SU-DHL-6 (cell line): ENCODE measurements around the gene ACER3.

ENCODE experiments used
- H2AFZ ChIP-seq: fragments of 200-600 bp; sonication (generic); 2 replicates; pipeline ENCODE4 v1.6.1; 2014; ENCODE audit warnings: low read depth, mild to moderate bottlenecking, moderate library complexity, mixed read lengths, antibody characterized with exemption, low read length; ENCODE audit not compliant: severe bottlenecking
- H3F3A ChIP-seq: fragments of 200-600 bp; shearing (Covaris generic); 2 replicates; pipeline ENCODE4 v1.6.0; 2016; ENCODE audit warnings: antibody characterized with exemption, mild to moderate bottlenecking; ENCODE audit not compliant: insufficient read depth
- H3K27ac ChIP-seq: fragments of 200-600 bp; sonication (generic); 2 replicates; pipeline ENCODE4 v1.5.1; 2016; ENCODE audit warnings: low read depth, mild to moderate bottlenecking, low read length, moderate library complexity, mixed read lengths
- H3K27me3 ChIP-seq: fragments of 200-600 bp; sonication (generic), shearing (Covaris generic); 2 replicates; pipeline ENCODE4 v1.6.0; 2014; ENCODE audit warnings: mild to moderate bottlenecking, low read length
- H3K36me3 ChIP-seq: fragments of 200-600 bp; sonication (generic); 2 replicates; pipeline ENCODE4 v1.6.1; 2014; ENCODE audit warnings: mild to moderate bottlenecking, low read length, mixed read lengths
- H3K4me2 ChIP-seq: fragments of 300-600, 200-600 bp; shearing (Covaris generic), sonication (generic); 2 replicates; pipeline ENCODE4 v1.6.0; 2014; ENCODE audit warnings: low read length, low read depth, mild to moderate bottlenecking; ENCODE audit not compliant: poor library complexity, severe bottlenecking
- H3K4me3 ChIP-seq: fragments of 200-600 bp; sonication (generic); 2 replicates; pipeline ENCODE4 v1.5.1; 2014; ENCODE audit warnings: antibody characterized with exemption, low read length, mild to moderate bottlenecking, mixed read lengths; ENCODE audit not compliant: insufficient read depth, poor library complexity, severe bottlenecking
- H3K79me2 ChIP-seq: fragments of 200-600 bp; sonication (generic); 2 replicates; pipeline ENCODE4 v1.6.1; 2014; ENCODE audit warnings: mild to moderate bottlenecking, low read length, moderate library complexity; ENCODE audit not compliant: insufficient read depth
- H3K9ac ChIP-seq: fragments of 200-600 bp; sonication (generic); 2 replicates; pipeline ENCODE4 v1.7.0; 2014; ENCODE audit warnings: mild to moderate bottlenecking, low read length
- H3K9me2 ChIP-seq: fragments of 200-600 bp; sonication (generic); replicated peaks from 2 replicates; pipeline ENCODE4 v1.6.1; 2014; ENCODE audit warnings: low read length; ENCODE audit not compliant: insufficient read depth
- H3K9me3 ChIP-seq: fragments of 200-600 bp; sonication (generic); 2 replicates; pipeline ENCODE4 v1.6.1; 2014; ENCODE audit warnings: low read length, mixed read lengths; ENCODE audit not compliant: insufficient read depth
- H4K20me1 ChIP-seq: fragments of 200-600 bp; sonication (generic); 2 replicates; pipeline ENCODE4 v1.6.1; 2014; ENCODE audit warnings: low read depth, mild to moderate bottlenecking, antibody characterized with exemption, low read length, moderate library complexity, mixed read lengths
- EZH2phosphoT487 ChIP-seq: fragments of 200-600 bp; sonication (generic), shearing (Covaris generic); conservative IDR thresholded peaks from 2 replicates; pipeline ENCODE4 v1.6.1; 2018; ENCODE audit warnings: mild to moderate bottlenecking, antibody characterized with exemption, low read length, moderate library complexity, mixed read lengths
- TF ChIP-seq, protein P1 (sequence below): fragments of 200-600 bp; sonication (generic); IDR thresholded peaks from one replicate; pipeline ENCODE4 v1.5.1; 2017; ENCODE audit warnings: antibody characterized with exemption, mild to moderate bottlenecking, low read length, moderate library complexity; ENCODE audit not compliant: insufficient read depth, poor library complexity, severe bottlenecking

Gene ACER3

DNA sequence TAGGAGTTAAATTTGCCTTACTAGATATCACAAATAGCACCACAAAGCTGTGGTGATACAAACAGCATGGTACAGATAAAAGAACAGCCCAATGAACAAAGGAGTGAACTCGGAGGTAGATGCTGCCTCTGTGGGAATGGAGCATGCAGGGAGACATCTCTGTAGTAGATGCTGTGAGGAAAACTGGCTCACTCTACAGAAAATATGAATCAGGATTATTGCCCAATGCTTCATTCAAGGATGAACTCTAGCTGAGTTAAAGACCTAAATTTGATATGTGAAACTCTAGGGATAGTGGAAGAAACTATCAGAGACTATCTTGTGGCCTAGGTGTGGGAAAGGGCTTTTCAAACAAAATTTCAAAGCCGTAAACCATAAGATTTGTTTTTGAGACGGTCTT, 190.8 kb downstream of the ACER3 start:
- no peak overlapping the region for H3K27ac ChIP-seq

DNA sequence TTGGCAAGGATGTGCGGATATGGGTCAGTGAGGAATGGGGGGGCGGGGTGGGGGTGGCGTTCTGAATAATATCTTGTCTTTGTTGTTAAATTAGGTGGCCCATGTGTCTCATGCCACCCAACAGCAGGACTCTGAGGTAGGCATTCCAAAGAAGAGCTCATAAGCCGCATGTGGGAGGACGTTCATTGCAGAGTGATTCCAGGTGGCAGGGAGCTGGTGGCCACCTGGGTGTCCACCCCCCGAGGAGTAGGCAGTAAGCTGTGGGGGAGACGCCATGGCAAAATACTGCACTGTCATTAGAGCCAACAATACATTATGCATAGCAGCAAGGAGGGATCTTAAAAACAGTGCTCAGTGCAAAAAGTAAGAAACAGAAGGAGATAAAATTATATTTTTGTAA, 191.8 kb downstream of the ACER3 start:
- H3K79me2 ChIP-seq, result no peaks in the 10 kb centered on the region
- H3K27me3 ChIP-seq, result no peaks in the 10 kb centered on the region
- H3K36me3 ChIP-seq, result no peaks in the 10 kb centered on the region
- H3F3A ChIP-seq, result no peaks in the 10 kb centered on the region
- no peak overlapping the region for H3K27ac ChIP-seq
- no peak overlapping the region for H2AFZ ChIP-seq
- H3K9me2 ChIP-seq, result no peaks in the 10 kb centered on the region
- H4K20me1 ChIP-seq, result no peaks in the 10 kb centered on the region
- no peak overlapping the region for H3K9ac ChIP-seq
- H3K4me3 ChIP-seq, result no peak overlapping the region
- H3K4me2 ChIP-seq, result no peak overlapping the region
- H3K9me3 ChIP-seq, result peaks cover 6% of the 10 kb centered on the region; the same call in 1 of the 2 replicates
- TF ChIP-seq, protein P1, sequence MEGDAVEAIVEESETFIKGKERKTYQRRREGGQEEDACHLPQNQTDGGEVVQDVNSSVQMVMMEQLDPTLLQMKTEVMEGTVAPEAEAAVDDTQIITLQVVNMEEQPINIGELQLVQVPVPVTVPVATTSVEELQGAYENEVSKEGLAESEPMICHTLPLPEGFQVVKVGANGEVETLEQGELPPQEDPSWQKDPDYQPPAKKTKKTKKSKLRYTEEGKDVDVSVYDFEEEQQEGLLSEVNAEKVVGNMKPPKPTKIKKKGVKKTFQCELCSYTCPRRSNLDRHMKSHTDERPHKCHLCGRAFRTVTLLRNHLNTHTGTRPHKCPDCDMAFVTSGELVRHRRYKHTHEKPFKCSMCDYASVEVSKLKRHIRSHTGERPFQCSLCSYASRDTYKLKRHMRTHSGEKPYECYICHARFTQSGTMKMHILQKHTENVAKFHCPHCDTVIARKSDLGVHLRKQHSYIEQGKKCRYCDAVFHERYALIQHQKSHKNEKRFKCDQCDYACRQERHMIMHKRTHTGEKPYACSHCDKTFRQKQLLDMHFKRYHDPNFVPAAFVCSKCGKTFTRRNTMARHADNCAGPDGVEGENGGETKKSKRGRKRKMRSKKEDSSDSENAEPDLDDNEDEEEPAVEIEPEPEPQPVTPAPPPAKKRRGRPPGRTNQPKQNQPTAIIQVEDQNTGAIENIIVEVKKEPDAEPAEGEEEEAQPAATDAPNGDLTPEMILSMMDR, result no peak
- no peak for TF ChIP-seq EZH2phosphoT487

More for the DNA sequence above, 190.8 kb downstream of the ACER3 start:
- H3K9me3 ChIP-seq, result peaks cover 3% of the 10 kb centered on the region; the same call in 1 of the 2 replicates
- H3K36me3 ChIP-seq, result no peaks in the 10 kb centered on the region
- H3K9ac ChIP-seq, result no peak overlapping the region
- no peaks in the 10 kb centered on the region for H4K20me1 ChIP-seq
- H3K4me2 ChIP-seq, result no peak overlapping the region
- no peak overlapping the region for H3K4me3 ChIP-seq
- H2AFZ ChIP-seq, result no peak overlapping the region
- no peaks in the 10 kb centered on the region for H3K27me3 ChIP-seq
- no peaks in the 10 kb centered on the region for H3K79me2 ChIP-seq
- no peak for TF ChIP-seq EZH2phosphoT487
- TF ChIP-seq, protein P1, result no peak
- H3K9me2 ChIP-seq, result no peaks in the 10 kb centered on the region
- H3F3A ChIP-seq, result peaks cover 8% of the 10 kb centered on the region

DNA sequence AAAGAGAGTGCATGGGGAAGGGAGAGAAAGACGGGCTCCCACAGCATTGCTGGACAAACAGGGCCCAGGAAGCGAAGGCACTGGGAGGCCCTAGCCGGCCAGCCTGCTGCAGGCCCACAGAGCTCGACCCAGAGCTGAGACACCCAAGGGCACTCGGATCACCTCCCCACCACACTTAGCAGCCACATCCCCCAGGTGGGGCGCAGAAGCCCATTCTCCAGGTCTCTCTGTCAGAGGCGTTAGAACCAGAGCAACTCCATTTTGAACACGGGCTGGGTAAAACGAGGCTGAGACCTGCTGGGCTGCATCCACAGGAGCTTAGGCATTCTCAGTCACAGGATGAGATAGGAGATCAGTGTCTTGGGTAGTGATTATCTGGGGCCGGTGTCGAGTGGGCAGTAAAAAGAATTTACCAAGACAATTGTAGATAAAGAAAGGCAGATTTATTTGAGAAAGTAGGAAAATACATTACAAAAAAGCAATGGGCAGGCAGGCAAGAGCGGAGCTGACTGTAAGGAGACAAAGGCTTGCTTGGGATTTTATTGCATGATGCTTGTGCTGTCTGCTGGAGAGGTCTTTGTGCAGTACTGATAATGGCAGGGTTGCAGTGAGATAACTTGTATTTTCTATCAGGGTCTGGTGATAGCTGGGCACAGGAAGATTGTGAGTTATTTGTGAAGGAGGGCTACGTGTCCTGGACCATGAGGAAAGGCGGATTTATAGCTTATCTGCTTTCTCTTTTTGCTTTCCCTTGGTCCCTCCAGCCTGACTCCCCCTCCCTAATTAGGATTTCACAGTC, 192.7 kb downstream of the ACER3 start:
- H3K36me3 ChIP-seq, result no peaks in the 10 kb centered on the region
- H3K27me3 ChIP-seq, result no peaks in the 10 kb centered on the region
- no peaks in the 10 kb centered on the region for H3F3A ChIP-seq
- H3K79me2 ChIP-seq, result no peaks in the 10 kb centered on the region
- H3K9ac ChIP-seq, result no peak overlapping the region
- H3K9me3 ChIP-seq, result peaks cover 6% of the 10 kb centered on the region; the same call in 1 of the 2 replicates
- H3K9me2 ChIP-seq, result no peaks in the 10 kb centered on the region
- no peak overlapping the region for H2AFZ ChIP-seq
- no peak overlapping the region for H3K4me2 ChIP-seq
- no peak for TF ChIP-seq EZH2phosphoT487
- TF ChIP-seq, protein P1, result no peak
- H3K27ac ChIP-seq, result no peak overlapping the region
- no peaks in the 10 kb centered on the region for H4K20me1 ChIP-seq
- H3K4me3 ChIP-seq, result no peak overlapping the region
